Fibroblast of mammary gland (primary cell): ENCODE measurements around the gene DNAAF5.
"Not testable (repeated sequence)": the region's sequence is repeated elsewhere in the genome, so short reads cannot be mapped to it uniquely, and the experiment has no call there.

Experiments
- DNase-seq: peaks from one replicate; pipeline ENCODE4 v3.0.0-alpha.2; 2010; ENCODE audit warnings: low read depth
- H3K4me3 ChIP-seq: 2 replicates; pipeline ENCODE4 v1.5.1; 2011; ENCODE audit warnings: low read depth, mild to moderate bottlenecking, low read length, moderate library complexity; ENCODE audit not compliant: control insufficient read depth
- TF ChIP-seq, protein P1 (sequence below): conservative IDR thresholded peaks from 2 replicates; pipeline ENCODE4 v1.5.1; 2011; ENCODE audit warnings: low read depth, low read length, inconsistent platforms; ENCODE audit not compliant: control insufficient read depth, insufficient read depth

The DNAAF5 gene

GRCh38 chr7:798921-799470, 72.5 kb downstream of the DNAAF5 start:
- H3K4me3 ChIP-seq = no peak overlapping the region
- DNase-seq = no peak
- TF ChIP-seq, protein P1, sequence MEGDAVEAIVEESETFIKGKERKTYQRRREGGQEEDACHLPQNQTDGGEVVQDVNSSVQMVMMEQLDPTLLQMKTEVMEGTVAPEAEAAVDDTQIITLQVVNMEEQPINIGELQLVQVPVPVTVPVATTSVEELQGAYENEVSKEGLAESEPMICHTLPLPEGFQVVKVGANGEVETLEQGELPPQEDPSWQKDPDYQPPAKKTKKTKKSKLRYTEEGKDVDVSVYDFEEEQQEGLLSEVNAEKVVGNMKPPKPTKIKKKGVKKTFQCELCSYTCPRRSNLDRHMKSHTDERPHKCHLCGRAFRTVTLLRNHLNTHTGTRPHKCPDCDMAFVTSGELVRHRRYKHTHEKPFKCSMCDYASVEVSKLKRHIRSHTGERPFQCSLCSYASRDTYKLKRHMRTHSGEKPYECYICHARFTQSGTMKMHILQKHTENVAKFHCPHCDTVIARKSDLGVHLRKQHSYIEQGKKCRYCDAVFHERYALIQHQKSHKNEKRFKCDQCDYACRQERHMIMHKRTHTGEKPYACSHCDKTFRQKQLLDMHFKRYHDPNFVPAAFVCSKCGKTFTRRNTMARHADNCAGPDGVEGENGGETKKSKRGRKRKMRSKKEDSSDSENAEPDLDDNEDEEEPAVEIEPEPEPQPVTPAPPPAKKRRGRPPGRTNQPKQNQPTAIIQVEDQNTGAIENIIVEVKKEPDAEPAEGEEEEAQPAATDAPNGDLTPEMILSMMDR = no peak

- no peak overlapping the region for H3K4me3 ChIP-seq
- DNase-seq = no peak
- TF ChIP-seq, protein P1 = no peak
These were observed 74.2 kb downstream of the DNAAF5 start for GRCh38 chr7:800692-801091.

- not testable (repeated sequence) for DNase-seq, H3K4me3 ChIP-seq
These were observed 74.9 kb downstream of the DNAAF5 start for GRCh38 chr7:801351-801750.

- TF ChIP-seq, protein P1 = no peak
- H3K4me3 ChIP-seq = no peak overlapping the region
- no peak for DNase-seq
These were observed 75.5 kb downstream of the DNAAF5 start for GRCh38 chr7:801940-802381.

DNA sequence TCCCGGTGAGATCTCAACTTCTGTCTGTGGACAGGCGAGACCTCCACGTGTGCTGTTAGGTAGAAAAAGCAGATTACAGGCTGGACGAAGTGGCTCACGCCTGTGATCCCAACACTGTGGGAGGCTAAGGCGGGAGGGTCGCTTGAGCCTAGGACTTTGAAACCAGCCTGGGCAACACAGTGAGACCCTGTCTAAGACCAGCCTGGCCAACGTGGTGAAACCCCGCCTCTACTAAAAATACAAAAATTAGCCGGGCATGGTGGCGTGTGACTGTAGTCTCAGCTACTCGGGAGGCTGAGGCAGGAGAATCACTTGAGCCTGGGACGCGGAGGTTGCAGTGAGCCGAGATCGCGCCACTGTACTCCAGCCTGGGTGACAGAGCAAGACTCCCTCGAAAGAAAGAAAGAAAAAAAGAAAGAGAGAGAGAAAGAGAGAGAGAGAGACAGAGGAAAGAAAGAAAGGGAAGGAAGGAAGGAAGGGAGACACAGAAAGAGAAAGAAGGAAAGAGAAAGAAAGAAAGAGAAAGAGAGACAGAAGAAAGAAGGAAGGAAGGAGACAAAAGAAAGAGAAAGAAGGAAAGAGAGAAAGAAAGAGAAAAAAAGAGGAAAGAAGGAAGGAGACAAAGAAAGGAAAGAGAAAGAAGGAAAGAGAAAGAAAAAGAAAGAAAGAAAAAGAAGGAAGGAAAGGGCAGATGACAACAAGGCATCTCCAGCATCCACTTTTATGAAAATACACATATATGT, 76.2 kb downstream of the DNAAF5 start:
- no peak for DNase-seq
- no peak overlapping the region for H3K4me3 ChIP-seq
- TF ChIP-seq, protein P1 = no peak

GRCh38 chr7:803243-803635, 76.7 kb downstream of the DNAAF5 start:
- TF ChIP-seq, protein P1 = no peak
- no peak for DNase-seq
- H3K4me3 ChIP-seq = no peak overlapping the region

DNA sequence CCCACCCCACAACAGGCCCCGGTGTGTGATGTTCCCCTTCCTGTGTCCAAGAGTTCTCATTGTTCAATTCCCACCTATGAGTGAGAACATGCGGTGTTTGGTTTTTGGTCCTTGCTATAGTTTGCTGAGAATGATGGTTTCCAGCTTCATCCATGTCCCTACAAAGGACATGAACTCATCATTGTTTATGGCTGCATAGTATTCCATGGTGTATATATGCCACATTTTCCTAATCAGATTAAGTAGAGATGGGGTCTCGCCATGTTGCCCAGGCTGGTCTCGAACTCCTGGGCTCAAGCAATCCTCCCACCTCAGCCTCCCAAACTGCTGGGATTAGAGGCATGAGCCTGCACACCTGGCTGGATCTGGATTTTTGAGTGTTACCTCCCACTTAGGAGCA, 77.3 kb downstream of the DNAAF5 start:
- not testable (repeated sequence) for H3K4me3 ChIP-seq, DNase-seq

DNA sequence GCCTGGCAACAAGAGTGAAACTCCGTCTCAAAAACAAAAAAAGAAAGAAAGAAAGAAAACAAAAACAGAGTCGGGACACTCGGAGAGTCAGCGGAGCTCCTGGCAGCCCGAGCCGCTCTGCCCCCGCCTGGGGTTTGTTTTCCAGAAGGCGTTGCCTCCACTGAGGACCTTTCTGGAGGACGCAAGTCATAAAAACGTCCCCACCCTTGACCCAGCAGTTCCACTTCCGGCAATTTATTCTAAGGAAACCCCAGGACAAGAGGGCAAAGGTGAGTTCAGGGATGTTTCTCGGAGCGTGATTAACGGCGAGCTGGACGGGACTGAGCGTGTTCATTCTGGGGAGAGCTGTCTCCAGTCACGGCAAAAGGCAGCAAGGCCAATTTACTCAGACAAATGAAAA, 78.8 kb downstream of the DNAAF5 start:
- no peak for DNase-seq
- H3K4me3 ChIP-seq = peak overlapping the region; percentile 4
- TF ChIP-seq, protein P1 = no peak
